ENCODE measurements around the gene DENND1A.

- TF ChIP-seq POLR2AphosphoS5 (IDR thresholded peaks at IDR 0.05; ENCODE audit: borderline replicate concordance, low read depth, low read length) (no peak), EZH2 (IDR thresholded peaks at IDR 0.05) (no peak)
Observed at GRCh38 chr9:123347289-123348060, 582.5 kb downstream of the DENND1A start.
